EL (cell line): ENCODE results near the gene CAMK2A.

ENCODE experiments used
- DNase-seq: peaks from one replicate; pipeline ENCODE4 v3.0.0-alpha.2; 2016

CAMK2A gene

GRCh38 chr5:150289551-150290390 is at the start of gene CAMK2A:
Gene CAMK2A, minus strand, starts transcription at chr5:150289773. Its CDS starts 148 bp downstream, at chr5:150289625.
- no peak for DNase-seq

- DNase-seq = no peak
Measured at GRCh38 chr5:150339165-150339564, 49.6 kb upstream of the CAMK2A start.

GRCh38 chr5:150338546-150338945 is 49.0 kb upstream of the CAMK2A start:
- DNase-seq = no peak

- no peak for DNase-seq
Measured at GRCh38 chr5:150335778-150336177, 46.2 kb upstream of the CAMK2A start.

- DNase-seq = no peak
Measured at GRCh38 chr5:150333400-150333799, 43.8 kb upstream of the CAMK2A start.

GRCh38 chr5:150329881-150330876 is 40.6 kb upstream of the CAMK2A start:
- DNase-seq = no peak

GRCh38 chr5:150329038-150329437 is 39.5 kb upstream of the CAMK2A start:
- DNase-seq = no peak

GRCh38 chr5:150328515-150328914 is 38.9 kb upstream of the CAMK2A start:
- DNase-seq = no peak

GRCh38 chr5:150327139-150327538 is 37.6 kb upstream of the CAMK2A start:
- DNase-seq = no peak

GRCh38 chr5:150326707-150327106 is 37.1 kb upstream of the CAMK2A start:
- DNase-seq = no peak

- no peak for DNase-seq
Measured at GRCh38 chr5:150325426-150325825, 35.9 kb upstream of the CAMK2A start.

- DNase-seq = no peak
Measured at GRCh38 chr5:150323819-150324218, 34.2 kb upstream of the CAMK2A start.

GRCh38 chr5:150323092-150323491 is 33.5 kb upstream of the CAMK2A start:
- DNase-seq = no peak

- DNase-seq = peak; percentile 84
Measured at GRCh38 chr5:150322202-150322601, 32.6 kb upstream of the CAMK2A start.

GRCh38 chr5:150321784-150322183 is 32.2 kb upstream of the CAMK2A start:
- no peak for DNase-seq

GRCh38 chr5:150321211-150321610 is 31.6 kb upstream of the CAMK2A start:
- DNase-seq = no peak

- DNase-seq = peak; percentile 91
Measured at GRCh38 chr5:150320044-150320613, 30.6 kb upstream of the CAMK2A start.

- DNase-seq = no peak
Measured at GRCh38 chr5:150319484-150319790, 29.9 kb upstream of the CAMK2A start.

GRCh38 chr5:150318613-150319483 is 29.3 kb upstream of the CAMK2A start:
- no peak for DNase-seq

- peak; percentile 99 for DNase-seq
Measured at GRCh38 chr5:150317048-150318003, 27.8 kb upstream of the CAMK2A start.

- DNase-seq = no peak
Measured at GRCh38 chr5:150316320-150316719, 26.7 kb upstream of the CAMK2A start.
